Measurements from ENCODE around the gene EXOG. TPM values are rescaled to one million over a fixed set of nuclear protein-coding genes. Genes with fewer than 3 reads are reported as not detected.

EXOG gene
- total and polyA plus RNA-seq, 7 donors: 2.9 to 14.5 (median 4.5) TPM

- TF ChIP-seq, protein P1, sequence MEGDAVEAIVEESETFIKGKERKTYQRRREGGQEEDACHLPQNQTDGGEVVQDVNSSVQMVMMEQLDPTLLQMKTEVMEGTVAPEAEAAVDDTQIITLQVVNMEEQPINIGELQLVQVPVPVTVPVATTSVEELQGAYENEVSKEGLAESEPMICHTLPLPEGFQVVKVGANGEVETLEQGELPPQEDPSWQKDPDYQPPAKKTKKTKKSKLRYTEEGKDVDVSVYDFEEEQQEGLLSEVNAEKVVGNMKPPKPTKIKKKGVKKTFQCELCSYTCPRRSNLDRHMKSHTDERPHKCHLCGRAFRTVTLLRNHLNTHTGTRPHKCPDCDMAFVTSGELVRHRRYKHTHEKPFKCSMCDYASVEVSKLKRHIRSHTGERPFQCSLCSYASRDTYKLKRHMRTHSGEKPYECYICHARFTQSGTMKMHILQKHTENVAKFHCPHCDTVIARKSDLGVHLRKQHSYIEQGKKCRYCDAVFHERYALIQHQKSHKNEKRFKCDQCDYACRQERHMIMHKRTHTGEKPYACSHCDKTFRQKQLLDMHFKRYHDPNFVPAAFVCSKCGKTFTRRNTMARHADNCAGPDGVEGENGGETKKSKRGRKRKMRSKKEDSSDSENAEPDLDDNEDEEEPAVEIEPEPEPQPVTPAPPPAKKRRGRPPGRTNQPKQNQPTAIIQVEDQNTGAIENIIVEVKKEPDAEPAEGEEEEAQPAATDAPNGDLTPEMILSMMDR (IDR thresholded peaks at IDR 0.05): no peak
- no peak overlapping the region for H3K4me3 ChIP-seq
- no peaks in the 10 kb centered on the region for H3K27me3 ChIP-seq (ENCODE audit: insufficient read depth in 3 of 3, low read length in 2 of 3)
- DNase-seq: no peak
- 84 to 100% (median 93%) methylated on average over 1 of the region's 1 CpG for WGBS, 3 donors
- intact Hi-C loops (cut with DNase I): loop anchor here (10.0 kb wide), 3 partner anchors 78 to 348 kb away; no protein-coding TSS in a partner anchor
- no peaks in the 10 kb centered on the region for H3K9me3 ChIP-seq
- ATAC-seq: peak in 2 of 4 donors; percentile 47 to 50
- peaks cover 0 to 1% of the 10 kb centered on the region in 2 donors for H3K36me3 ChIP-seq (ENCODE audit: insufficient read depth in 1 of 2, low read depth in 1 of 2)
- peaks cover 50% of the 10 kb centered on the region for H3K4me1 ChIP-seq
- no peak overlapping the region for H3K27ac ChIP-seq
These were observed 23.8 kb upstream of the EXOG start for GRCh38 chr3:38472342-38472741.

- Histone ChIP-seq H3K4me3 (no peak overlapping the region), H3K9me3 (no peaks in the 10 kb centered on the region), H3K27me3 (ENCODE audit: insufficient read depth in 3 of 3, low read length in 2 of 3) (no peaks in the 10 kb centered on the region), H3K36me3 (ENCODE audit: insufficient read depth in 1 of 2, low read depth in 1 of 2) (peaks cover 0 to 7% of the 10 kb centered on the region in 2 donors), H3K27ac (no peak overlapping the region), H3K4me1 (peaks cover 47% of the 10 kb centered on the region)
- ATAC-seq (peak in 3 of 4 donors; percentile 23 to 61 (median 46)), DNase-seq (no peak)
- 83 to 90% (median 90%) methylated on average over 2 of the region's 2 CpGs for WGBS, 3 donors
- TF ChIP-seq, protein P1 (IDR thresholded peaks at IDR 0.05): no peak
- intact Hi-C loops (cut with DNase I): loop anchor here (10.0 kb wide), 3 partner anchors 78 to 348 kb away; no protein-coding TSS in a partner anchor
These were observed 22.9 kb upstream of the EXOG start for GRCh38 chr3:38473229-38473628.

- WGBS, 3 donors: 89 to 92% (median 91%) methylated on average over 7 of the region's 7 CpGs
- no peak for ATAC-seq
- peaks cover 0 to 22% of the 10 kb centered on the region in 2 donors for H3K36me3 ChIP-seq (ENCODE audit: insufficient read depth in 1 of 2, low read depth in 1 of 2)
- no peak overlapping the region for H3K4me3 ChIP-seq
- intact Hi-C loops (cut with DNase I): loop anchor here (5.0 to 10.0 kb wide), 4 partner anchors 80 to 350 kb away; partner anchors contain the start of genes ACAA1 (in 1 of the 2) and MYD88 (in 1 of the 2)
- TF ChIP-seq, protein P1 (IDR thresholded peaks at IDR 0.05): no peak
- H3K4me1 ChIP-seq: peaks cover 38% of the 10 kb centered on the region
- H3K27me3 ChIP-seq (ENCODE audit: insufficient read depth in 3 of 3, low read length in 2 of 3): no peaks in the 10 kb centered on the region
- DNase-seq: no peak
- H3K9me3 ChIP-seq: no peaks in the 10 kb centered on the region
- H3K27ac ChIP-seq: no peak overlapping the region
These were observed 21.1 kb upstream of the EXOG start for GRCh38 chr3:38474928-38475605.

GRCh38 chr3:38475716-38476115, 20.4 kb upstream of the EXOG start:
- no peak for DNase-seq
- TF ChIP-seq, protein P1 (IDR thresholded peaks at IDR 0.05): no peak
- Histone ChIP-seq H3K36me3 (ENCODE audit: insufficient read depth in 1 of 2, low read depth in 1 of 2) (peaks cover 0 to 28% of the 10 kb centered on the region in 2 donors), H3K27me3 (ENCODE audit: insufficient read depth in 3 of 3, low read length in 2 of 3) (no peaks in the 10 kb centered on the region), H3K27ac (no peak overlapping the region), H3K4me1 (peaks cover 38% of the 10 kb centered on the region), H3K9me3 (no peaks in the 10 kb centered on the region), H3K4me3 (no peak overlapping the region)
- no peak for ATAC-seq
- WGBS, 3 donors: 79 to 82% (median 81%) methylated on average over 6 of the region's 6 CpGs
- intact Hi-C loops (cut with DNase I): loop anchor here (5.0 to 10.0 kb wide), 4 partner anchors 81 to 351 kb away; partner anchors contain the start of genes ACAA1 (in 1 of the 2) and MYD88 (in 1 of the 2)

Measured in psoas muscle (tissue), 8 donors.